SIG-M5 treated with dmso at 0.1 percent for 504 hours (cell line): Measurements from ENCODE around the gene ATG4B.

Source experiments
- DNase-seq: peaks from one replicate; lab custom pipeline; 2025; ENCODE audit not compliant: unreplicated experiment; lab: John Stamatoyannopoulos, UW

The ATG4B gene

DNA sequence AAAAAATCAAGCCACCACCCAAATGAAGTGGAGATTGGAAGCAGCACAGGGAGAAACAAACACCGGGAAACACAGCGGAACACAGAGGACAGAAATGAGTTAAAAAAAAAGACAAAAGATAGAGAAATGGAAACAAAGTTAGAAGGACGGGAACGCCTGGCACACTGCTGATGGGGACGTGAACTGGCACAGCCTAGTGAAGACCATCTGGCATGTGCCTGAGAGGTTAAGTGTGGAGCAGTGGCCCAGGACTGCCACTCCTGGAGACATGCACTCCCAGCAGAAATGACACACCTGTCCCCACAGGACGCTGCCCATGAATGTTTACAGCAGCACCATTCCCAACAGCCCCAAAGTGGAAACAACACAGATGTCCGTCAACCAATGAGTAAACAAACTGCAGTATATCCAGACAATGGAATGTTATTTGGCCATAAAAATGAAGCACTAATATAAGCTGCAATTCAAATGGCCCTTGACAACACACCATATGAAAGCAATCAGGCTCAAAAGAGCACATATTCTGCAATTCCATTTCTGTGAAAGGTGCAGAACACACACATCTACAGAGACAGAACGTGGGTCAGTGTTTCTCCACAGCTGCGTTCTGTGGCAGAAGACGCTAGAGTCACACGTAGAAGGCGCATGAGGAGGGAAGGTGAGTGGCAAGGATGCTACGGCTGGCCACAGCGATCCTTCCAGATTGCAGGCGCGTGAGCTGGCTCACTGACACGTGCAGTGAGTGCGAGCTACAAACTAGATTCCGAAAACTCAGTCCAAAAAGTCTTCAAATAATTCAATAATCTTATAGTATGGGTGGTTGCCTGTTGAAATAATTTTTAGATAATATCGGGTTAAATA is 25.1 kb upstream of the ATG4B start:
- DNase-seq: no peak

DNA sequence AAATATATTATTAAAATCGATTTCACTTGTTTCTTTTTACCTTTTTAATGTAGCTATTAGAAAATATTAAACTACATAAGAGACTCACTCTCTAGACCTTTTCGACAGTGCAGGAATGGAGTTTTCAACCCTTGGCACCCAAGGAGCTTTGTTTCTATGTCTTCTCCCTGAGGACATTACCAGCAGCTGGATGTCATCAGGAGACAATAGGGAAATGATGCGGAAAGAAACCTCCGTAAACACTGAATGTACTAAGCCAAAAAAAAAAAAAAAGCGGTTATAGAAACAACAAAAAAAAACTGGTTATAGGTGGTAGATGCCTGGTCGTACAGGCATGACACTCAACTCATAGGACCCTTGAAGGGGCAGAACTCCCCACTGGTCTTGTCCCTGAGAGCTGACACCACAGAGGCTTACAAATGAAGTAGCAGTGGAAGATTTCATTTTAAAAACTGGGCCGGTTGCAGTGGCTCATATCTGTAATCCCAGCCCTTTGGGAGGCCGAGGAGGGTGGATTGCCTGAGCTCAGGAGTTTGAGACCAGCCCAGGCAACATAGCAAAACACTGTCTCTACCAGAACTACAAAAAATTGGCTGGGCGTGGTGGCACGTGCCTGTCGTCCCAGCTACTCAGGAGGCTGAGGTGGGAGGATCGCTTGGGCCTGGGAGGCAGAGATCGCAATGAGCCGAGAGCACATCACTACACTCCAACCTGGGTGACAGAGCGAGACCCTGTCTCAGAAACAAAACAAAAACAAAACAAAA is 24.3 kb upstream of the ATG4B start:
- DNase-seq: no peak

- DNase-seq: no peak
Observed at GRCh38 chr2:241615041-241615440, 22.5 kb upstream of the ATG4B start.

DNA sequence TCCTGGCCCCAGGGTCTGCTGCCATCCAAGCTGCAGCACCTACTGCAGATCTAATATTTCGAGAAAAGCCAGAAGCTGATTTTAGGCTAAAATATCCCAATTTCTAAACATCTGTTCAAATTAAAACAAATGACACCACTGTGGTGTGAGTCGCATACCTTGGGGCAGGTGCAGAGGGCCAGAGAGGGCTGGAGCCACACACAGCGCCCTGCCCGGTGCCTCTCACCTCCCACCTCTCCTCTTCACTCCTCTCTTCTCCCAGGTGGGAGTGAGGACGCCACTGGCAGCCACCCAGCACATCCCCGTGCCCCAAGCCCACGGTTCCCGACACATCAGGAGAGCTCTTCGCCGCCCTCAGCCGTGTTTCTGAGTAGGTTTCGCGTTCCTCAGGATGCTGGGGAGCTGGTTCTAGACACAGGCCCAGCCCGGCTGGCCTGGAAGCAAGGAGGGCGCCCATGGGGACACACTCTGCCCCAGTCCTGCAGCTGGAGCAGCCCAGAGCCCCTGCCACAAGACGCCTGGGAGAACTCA is 21.9 kb upstream of the ATG4B start:
- no peak for DNase-seq

DNA sequence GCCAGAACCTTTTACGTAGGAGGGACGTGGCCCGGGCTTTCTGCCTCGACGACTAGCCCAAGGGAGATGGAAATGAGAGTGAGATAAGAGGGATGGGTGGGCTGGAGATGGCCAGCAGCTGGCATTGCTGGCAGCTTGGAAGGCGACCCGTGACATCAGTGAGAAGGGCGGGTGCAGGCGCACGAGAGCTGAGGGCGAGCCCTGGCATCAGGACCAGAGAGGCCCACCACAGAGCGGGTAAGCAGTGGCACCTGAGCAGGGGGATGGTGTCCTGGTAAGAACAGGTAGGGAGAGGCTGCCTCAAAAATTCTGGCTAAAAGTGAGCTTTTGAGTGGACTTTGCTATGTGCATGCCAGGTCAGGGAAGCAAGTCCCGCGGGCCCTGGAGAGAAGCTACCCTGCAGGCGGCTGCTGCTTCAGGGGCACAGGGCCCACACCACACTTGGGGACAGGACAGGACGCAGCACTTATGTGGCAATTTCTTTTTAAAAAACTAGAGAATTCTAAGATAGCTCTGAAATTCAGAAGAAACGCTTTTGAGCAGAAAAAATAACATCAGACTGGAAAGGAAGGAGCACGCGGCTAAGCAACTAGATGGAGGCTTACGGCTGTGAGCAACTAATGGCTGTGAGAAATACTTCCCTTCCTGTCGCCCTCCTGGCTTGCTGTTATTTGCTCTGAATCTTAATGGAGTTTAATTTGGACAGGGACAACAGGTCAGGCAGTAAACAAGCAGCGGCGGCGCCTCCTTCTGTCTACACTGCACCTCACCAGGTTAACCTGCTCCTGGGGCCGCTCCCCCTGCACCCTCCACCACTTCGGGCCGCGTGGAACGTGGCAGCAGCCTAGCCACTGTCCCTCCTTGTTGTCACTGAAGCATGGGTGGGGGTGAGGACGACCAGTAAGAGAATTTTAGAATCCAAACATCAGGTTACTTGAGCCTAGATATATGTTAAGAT is 21.0 kb upstream of the ATG4B start:
- DNase-seq: no peak

GRCh38 chr2:241617431-241618154 is 19.9 kb upstream of the ATG4B start:
- DNase-seq: no peak

GRCh38 chr2:241618296-241618805 is 19.1 kb upstream of the ATG4B start:
- DNase-seq: no peak

DNA sequence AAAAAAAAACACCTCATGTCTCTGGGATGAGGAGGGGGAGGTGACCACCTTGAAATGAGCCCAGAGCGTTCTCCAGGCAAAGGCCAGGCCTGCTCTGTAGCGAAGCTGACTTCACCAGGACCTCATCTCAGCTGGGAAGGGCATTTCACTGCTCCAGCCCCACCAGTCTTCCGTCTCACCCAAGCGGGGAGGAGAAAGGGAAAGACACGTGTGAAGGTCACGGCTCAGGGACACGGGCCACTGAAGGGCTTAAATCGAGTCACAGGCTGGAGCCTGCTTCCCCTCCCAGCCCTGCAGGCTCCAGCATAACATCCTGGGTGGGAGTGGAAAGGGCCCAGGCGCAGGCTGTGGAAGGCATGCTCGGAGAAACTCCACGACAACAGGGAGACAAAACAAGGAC is 18.7 kb upstream of the ATG4B start:
- DNase-seq: no peak

DNA sequence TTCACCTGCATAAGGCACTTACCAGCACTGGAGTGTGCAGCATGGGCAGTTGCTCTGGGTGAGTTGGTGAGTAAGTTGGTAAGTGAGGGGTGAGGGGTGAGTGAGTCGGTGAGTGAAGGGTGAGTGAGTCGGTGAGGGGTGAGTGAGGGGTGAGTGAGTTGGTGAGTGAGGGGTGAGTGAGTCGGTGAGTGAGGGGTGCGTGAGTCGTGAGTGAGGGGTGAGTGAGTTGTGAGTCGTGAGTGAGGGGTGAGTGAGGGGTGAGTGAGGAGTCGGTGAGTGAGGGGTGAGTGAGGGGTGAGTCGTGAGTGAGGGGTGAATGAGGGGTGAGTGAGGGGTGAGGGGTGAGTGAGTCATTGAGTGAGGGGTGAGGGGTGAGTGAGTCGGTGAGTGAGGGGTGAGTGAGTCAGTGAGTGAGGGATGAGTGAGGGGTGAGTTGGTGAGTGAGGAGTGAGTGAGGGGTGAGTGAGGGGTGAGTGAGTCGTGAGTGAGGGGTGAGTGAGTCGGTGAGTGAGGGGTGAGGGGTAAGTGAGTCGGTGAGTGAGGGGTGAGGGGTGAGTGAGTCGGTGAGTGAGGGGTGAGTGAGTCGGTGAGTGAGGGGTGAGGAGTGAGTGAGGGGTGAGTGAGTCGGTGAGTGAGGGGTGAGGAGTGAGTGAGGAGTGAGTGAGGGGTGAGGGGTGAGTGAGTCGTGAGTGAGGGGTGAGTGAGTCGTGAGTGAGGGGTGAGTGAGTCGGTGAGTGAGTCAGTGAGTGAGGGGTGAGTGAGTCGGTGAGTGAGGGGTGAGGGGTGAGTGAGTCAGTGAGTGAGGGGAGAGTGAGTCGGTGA is 17.7 kb upstream of the ATG4B start:
- no peak for DNase-seq

DNA sequence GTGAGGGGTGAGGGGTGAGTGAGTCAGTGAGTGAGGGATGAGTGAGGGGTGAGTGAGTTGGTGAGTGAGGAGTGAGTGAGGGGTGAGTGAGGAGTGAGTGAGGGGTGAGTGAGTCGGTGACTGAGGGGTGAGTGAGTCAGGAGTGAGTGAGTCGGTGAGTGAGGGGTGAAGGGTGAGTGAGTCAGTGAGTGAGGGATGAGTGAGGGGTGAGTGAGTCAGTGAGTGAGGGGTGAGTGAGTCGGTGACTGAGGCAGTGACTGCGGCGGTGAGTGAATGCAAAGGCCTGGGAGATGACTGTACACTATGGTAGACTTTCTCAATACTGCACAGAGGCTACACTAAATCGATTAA is 17.1 kb upstream of the ATG4B start:
- DNase-seq: peak; percentile 7

- no peak for DNase-seq
Observed at GRCh38 chr2:241627675-241628074, 9.8 kb upstream of the ATG4B start.

DNA sequence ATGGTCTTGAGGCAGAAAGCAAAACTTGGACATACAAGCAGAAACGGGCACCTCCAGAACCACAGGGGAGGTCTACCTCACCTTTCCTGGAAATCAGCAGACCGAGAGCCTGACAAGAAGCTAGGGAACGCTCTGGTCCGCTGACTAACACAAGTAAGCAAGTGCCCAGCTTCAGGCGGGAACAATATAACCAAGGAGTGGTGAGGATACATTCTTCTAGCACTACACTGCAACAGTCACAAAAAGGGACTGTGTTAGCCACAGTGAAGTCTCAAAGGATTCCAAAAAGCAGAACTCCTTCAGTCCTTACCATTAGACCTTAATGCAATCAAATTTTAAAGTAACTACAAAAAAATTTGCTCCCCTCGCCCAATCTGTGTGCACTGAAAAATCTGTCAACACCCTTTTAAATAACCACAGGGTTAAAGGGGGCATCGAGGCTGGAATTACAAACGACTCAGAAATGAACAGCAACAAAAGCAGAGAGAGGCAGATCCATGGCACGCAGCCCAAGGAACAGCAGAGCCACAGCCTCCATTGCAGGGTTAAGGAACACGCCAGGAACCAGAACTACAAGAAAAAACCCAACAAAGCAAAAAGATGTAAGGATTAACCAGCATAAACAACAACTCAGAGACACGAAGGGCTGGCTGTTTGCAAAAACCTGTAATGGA is 7.6 kb upstream of the ATG4B start:
- no peak for DNase-seq

- DNase-seq: no peak
Observed at GRCh38 chr2:241632478-241633325, 4.8 kb upstream of the ATG4B start.

DNA sequence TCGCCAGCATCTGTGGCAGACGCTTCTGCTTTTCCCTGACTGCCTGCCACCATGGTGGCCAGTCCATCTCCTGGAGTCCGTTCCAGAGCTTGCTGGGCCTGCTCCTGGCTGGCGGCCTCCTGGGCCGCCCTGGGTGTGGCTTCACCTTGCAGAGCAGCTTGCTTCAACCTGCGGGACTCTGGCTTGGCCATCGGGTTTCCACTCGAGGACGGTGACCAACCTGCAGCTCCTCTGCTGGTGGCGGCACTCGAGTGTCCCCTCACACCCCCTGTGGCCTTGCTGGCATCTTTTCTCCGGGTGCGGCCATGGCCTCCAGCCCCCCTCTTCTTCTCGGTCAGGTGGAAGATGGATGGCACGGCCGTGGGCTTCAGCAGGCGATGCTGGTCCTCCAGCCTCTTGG is 3.9 kb upstream of the ATG4B start:
- no peak for DNase-seq

- no peak for DNase-seq
Observed at GRCh38 chr2:241635756-241636155, 1.7 kb upstream of the ATG4B start.

GRCh38 chr2:241636182-241637017 is 1.1 kb upstream of the ATG4B start:
- DNase-seq: peak; percentile 37
